Memory B cell (primary cell): Measurements from ENCODE around the gene TMEM247.
A peak's percentile ranks its signal among the peaks of the same experiment; 100 is the strongest.
"Not testable (repeated sequence)": the region's sequence is repeated elsewhere in the genome, so short reads cannot be mapped to it uniquely, and the experiment has no call there.

Experiments used
- ATAC-seq: fragments of 150-1000 bp; cut with Tn5 transposase; 2 replicates; pipeline ENCODE4 v1.10.0; 2021; ENCODE audit warnings: low read depth, mild to moderate bottlenecking, moderate library complexity
- DNase-seq, 2 donors: peaks; one replicate each; pipeline ENCODE4 v3.0.0; 2022; ENCODE audit warnings: low spot score in 2 of 2
- H3K27ac Mint-ChIP-seq: one replicate; pipeline ENCODE4 v1.8.0; 2022; ENCODE audit warnings: mild to moderate bottlenecking, moderate library complexity, mixed read lengths
- H3K27me3 Mint-ChIP-seq: one replicate; pipeline ENCODE4 v1.8.0; 2022; ENCODE audit warnings: mixed read lengths
- H3K36me3 Mint-ChIP-seq: one replicate; pipeline ENCODE4 v1.8.0; 2022; ENCODE audit warnings: mild to moderate bottlenecking, mixed read lengths
- H3K4me1 Mint-ChIP-seq: one replicate; pipeline ENCODE4 v1.8.0; 2022; ENCODE audit warnings: mixed read lengths
- H3K4me3 Mint-ChIP-seq: one replicate; pipeline ENCODE4 v1.8.0; 2022; ENCODE audit warnings: mild to moderate bottlenecking, moderate library complexity, mixed read lengths
- H3K9me3 Mint-ChIP-seq: one replicate; pipeline ENCODE4 v1.8.0; 2022; ENCODE audit warnings: mixed read lengths

TMEM247 gene

DNA sequence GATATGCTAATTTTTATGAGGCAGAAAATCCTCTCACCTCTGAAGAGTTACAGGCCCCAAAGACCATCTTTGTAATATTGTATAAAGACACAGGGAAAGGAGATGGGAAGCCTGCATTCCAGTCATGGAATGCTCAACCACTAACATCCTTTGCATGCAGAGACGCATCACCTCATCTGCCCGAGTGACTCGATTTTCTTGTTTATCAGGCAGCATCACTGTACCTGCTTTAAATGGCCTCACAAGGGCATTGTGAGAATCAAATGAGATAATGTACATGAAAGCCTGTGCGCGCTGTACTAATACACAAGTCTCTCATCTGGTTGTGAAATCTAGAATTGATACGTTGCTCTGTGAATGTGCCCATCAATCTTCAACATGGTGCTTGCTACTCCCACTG lies 10.2 kb upstream of the TMEM247 start:
- peaks cover 15% of the 10 kb centered on the region for H3K4me1 Mint-ChIP-seq
- H3K9me3 Mint-ChIP-seq, result peaks cover 3% of the 10 kb centered on the region
- H3K36me3 Mint-ChIP-seq, result peaks cover 2% of the 10 kb centered on the region
- no peaks in the 10 kb centered on the region for H3K27me3 Mint-ChIP-seq
- no peak overlapping the region for H3K4me3 Mint-ChIP-seq
- no peak for DNase-seq
- H3K27ac Mint-ChIP-seq, result no peak overlapping the region
- ATAC-seq, result no peak

DNA sequence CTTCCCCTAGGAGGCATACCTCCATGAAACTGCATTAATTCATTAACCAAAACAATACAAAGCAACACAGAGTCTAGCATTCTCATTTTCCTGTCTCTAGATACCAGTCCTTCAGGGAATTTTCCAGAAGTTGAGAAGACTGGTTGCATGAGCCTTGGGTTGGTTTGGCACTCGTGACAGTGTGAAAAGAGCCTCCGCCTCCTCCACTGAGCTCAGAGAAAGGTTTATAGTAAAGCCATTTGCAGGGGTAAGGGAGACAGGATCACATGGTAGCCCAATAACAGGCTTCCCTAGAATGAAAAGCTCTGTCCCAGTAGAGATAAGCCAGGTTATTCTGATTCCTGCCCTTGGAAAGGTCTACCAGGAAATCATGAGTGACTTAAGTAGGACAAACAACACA lies 9.7 kb upstream of the TMEM247 start:
- H3K4me1 Mint-ChIP-seq, result peaks cover 11% of the 10 kb centered on the region
- H3K36me3 Mint-ChIP-seq, result peaks cover 2% of the 10 kb centered on the region
- H3K27me3 Mint-ChIP-seq, result no peaks in the 10 kb centered on the region
- H3K4me3 Mint-ChIP-seq, result no peak overlapping the region
- ATAC-seq, result no peak
- no peak for DNase-seq
- peak overlapping the region; percentile 63 for H3K27ac Mint-ChIP-seq
- peaks cover 3% of the 10 kb centered on the region for H3K9me3 Mint-ChIP-seq

DNA sequence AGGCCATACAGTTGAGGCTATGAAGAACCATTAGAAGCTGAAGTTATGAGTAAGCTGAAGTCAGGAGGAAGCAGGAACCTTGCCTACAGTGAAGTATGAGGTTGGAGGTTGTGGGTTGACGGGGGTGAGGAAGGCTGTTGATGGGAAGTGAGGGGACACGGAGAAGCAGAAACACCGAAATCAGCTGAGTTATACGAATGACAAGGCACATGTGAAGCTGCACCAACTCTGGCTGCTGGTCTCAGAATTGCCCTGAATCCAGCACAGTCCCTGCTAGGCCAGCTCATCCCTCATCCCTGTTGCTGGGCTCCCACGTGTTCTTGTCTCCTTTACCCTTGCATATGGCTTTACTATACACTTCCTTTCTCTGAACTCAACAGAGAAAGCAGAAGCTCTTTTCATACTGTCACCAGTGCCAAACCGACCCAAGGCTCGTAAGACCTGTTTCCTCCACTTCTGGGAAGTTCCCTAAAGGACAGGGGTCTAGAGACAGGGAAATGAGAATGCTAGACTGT lies 9.2 kb upstream of the TMEM247 start:
- Mint-ChIP-seq H3K36me3 (peaks cover 2% of the 10 kb centered on the region), H3K4me1 (peaks cover 11% of the 10 kb centered on the region), H3K27ac (peak overlapping the region; percentile 63), H3K27me3 (no peaks in the 10 kb centered on the region), H3K9me3 (peaks cover 6% of the 10 kb centered on the region), H3K4me3 (no peak overlapping the region)
- DNase-seq, result no peak
- ATAC-seq, result peak; percentile 64

DNA sequence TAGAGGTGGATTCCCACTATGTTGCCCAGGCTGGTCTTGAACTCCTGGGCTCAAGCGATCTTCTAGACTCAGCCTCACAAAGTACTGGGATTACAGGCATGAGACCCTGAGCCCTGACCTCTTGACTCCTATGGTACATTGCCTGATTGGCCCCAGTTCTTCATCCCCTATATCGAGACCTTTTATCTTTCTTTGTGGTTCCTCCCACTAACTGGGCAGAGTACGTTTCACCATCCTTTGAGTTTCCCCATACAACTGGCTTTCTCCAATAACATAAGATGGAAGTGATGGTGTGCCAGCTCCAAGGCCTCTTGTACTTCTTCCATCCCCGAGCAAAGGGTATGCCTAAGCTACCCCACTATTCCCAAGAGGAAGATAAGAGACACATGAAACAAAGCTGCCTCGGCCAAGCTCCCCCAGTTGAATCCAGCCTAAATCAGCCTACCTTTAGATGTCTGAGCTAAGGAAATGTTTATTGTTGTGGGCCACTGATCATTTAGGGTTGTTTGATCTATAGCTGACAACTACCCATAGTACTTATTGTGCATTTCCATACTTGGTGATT lies 8.3 kb upstream of the TMEM247 start:
- H3K27me3 Mint-ChIP-seq, result no peaks in the 10 kb centered on the region
- no peak overlapping the region for H3K27ac Mint-ChIP-seq
- H3K36me3 Mint-ChIP-seq, result peaks cover 2% of the 10 kb centered on the region
- no peak overlapping the region for H3K4me3 Mint-ChIP-seq
- peaks cover 11% of the 10 kb centered on the region for H3K4me1 Mint-ChIP-seq
- peaks cover 6% of the 10 kb centered on the region for H3K9me3 Mint-ChIP-seq
- DNase-seq (no peak), ATAC-seq (no peak)

DNA sequence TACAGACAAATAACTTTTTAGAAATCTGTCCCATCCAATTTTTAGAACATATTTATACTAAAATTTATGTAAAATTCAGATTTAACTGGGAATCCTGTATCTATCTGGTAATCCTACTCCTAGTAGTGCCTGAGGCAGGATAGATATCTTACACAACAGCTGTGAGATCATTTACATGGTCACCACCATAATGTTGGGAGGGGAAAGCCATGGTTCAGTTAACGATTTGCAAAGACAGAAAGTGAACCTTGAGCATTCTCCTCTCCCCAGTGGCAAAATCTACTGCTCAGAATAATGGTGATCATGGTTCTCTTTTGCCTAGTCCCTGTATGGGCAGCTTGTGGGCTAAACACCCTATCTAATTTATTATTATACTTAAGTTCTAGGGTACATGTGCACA lies 7.7 kb upstream of the TMEM247 start:
- no peak overlapping the region for H3K27ac Mint-ChIP-seq
- H3K27me3 Mint-ChIP-seq, result no peaks in the 10 kb centered on the region
- H3K4me1 Mint-ChIP-seq, result peaks cover 9% of the 10 kb centered on the region
- H3K36me3 Mint-ChIP-seq, result peaks cover 6% of the 10 kb centered on the region
- H3K4me3 Mint-ChIP-seq, result no peak overlapping the region
- H3K9me3 Mint-ChIP-seq, result peaks cover 6% of the 10 kb centered on the region
- no peak for ATAC-seq
- no peak for DNase-seq

DNA sequence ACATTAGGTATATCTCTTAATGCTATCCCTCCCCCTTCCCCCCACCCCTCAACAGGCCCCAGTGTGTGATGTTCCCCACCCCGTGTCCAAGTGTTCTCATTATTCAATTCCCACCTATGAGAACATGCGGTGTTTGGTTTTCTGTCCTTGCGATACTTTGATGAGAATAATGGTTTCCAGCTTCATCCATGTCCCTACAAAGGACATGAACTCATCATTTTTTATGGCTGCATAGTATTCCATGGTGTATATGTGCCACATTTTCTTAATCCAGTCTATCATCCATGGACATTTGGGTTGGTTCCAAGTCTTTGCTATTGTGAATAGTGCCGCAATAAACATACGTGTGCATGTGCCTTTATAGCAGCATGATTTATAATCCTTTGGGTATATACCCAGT lies 7.2 kb upstream of the TMEM247 start:
- not testable (repeated sequence) for H3K36me3 Mint-ChIP-seq, DNase-seq, H3K27ac Mint-ChIP-seq, H3K27me3 Mint-ChIP-seq, H3K4me3 Mint-ChIP-seq, ATAC-seq, H3K9me3 Mint-ChIP-seq
- peaks cover 11% of the 10 kb centered on the region for H3K4me1 Mint-ChIP-seq

DNA sequence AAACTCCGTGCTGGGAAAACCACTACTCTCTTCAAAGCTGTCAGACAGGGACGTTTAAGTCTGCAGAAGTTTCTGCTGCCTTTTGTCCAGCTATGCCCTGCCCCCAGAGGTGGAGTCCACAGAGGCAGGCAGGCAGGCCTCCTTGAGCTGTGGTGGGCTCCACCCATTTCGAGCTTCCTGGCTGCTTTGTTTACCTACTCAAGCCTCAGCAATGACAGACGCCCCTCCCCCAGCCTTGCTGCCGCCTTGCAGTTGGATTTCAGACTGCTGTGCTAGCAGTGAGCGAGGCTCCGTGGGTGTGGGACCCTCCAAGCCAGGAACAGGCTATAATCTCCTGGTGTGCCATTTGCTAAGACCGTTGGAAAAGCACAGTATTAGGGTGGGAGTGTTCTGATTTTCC lies 1.9 kb upstream of the TMEM247 start:
- H3K4me3 Mint-ChIP-seq, result peak overlapping the region; percentile 54
- H3K27me3 Mint-ChIP-seq, H3K27ac Mint-ChIP-seq, H3K4me1 Mint-ChIP-seq, H3K9me3 Mint-ChIP-seq, ATAC-seq, DNase-seq, H3K36me3 Mint-ChIP-seq: not testable (repeated sequence)

DNA sequence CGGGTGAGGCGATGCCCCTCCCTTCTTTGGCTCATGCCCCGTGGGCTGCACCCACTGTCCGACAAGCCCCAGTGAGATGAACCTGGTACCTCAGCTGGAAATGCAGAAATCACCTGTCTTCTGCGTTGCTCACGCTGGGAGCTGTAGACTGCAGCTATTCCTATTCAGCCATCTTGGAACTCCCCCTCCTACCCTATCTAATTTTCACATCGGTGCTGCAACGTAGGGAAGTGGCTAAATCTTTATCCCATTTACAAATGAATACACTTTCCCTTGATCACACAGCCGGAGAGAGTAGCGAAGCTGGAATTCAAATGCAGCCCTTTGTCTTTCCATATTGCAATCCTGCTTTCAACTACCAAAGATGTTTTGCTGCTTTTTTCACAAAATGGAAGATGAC lies 1.4 kb upstream of the TMEM247 start:
- ATAC-seq, result no peak
- Mint-ChIP-seq H3K36me3 (peaks cover 6% of the 10 kb centered on the region), H3K4me3 (peak overlapping the region; percentile 54), H3K4me1 (peaks cover 9% of the 10 kb centered on the region), H3K27me3 (peaks cover 3% of the 10 kb centered on the region), H3K27ac (no peak overlapping the region), H3K9me3 (peaks cover 5% of the 10 kb centered on the region)
- DNase-seq, result no peak

DNA sequence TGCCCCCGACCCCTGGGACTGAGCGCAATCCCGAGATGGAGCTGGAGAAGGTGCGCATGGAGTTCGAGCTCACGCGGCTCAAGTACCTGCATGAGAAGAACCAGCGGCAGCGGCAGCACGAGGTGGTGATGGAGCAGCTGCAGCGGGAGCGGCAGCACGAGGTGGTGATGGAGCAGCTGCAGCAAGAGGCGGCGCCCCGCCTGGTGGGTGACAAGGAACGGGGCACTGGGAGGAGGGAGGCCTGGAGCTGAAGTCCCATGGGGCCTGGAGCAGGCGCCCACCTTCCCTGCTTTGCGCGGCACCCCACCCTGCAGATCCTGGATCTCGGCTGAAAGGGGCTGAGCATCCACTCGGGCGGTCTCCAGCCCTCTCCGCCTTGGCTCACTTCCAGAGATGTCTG lies 1.2 kb downstream of the TMEM247 start:
- H3K27me3 Mint-ChIP-seq, result peaks cover 6% of the 10 kb centered on the region
- H3K9me3 Mint-ChIP-seq, result no peaks in the 10 kb centered on the region
- no peak overlapping the region for H3K4me3 Mint-ChIP-seq
- H3K36me3 Mint-ChIP-seq, result peaks cover 6% of the 10 kb centered on the region
- DNase-seq, result no peak
- H3K27ac Mint-ChIP-seq, result no peak overlapping the region
- ATAC-seq, result no peak
- peaks cover 9% of the 10 kb centered on the region for H3K4me1 Mint-ChIP-seq

DNA sequence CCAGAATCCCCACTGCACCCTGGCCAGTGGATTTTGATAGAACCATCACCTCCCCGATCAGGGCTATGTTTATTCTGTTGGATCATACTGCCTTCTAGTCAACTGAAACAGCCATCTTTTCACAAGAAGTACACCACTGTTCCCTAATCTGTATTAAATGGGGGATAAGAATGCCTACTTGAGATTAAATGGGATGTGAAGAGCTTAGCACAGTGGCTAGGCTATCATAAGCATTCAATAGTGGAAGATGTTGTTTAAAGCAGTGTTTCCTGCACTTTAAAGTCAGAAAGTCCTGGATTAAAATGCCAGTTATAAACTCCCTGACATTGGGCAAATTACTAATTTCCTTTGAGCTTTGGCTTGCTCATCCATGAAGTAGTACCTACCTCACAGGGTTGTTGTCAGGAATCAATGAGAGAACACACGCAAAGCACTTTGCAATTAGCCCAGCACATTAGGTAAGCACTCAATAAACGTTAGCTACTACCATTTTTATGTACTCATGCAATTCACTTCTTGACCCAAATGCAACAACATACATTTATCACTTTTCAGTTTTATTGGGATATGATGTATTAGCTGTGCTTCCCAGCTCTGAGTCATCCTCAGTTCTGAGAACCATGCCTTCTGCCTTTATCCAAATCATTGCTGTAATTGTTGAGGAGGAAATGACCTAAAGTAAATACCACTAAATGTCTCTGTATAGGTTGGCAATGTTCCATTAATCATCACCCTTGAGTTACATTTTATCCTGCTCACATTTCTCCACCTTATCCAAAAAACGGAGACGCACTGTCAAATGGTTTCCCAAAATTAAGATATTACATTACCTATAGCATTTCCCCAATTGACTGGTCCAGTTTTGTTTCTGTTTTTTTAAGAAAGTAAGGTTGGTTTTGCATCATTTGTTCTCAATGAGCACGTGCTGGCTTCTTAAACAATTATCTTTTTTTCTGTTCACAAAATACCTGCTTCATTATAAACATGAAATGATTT lies 2.1 kb downstream of the TMEM247 start:
- H3K9me3 Mint-ChIP-seq, result no peaks in the 10 kb centered on the region
- peaks cover 9% of the 10 kb centered on the region for H3K4me1 Mint-ChIP-seq
- H3K27ac Mint-ChIP-seq, result no peak overlapping the region
- no peak overlapping the region for H3K4me3 Mint-ChIP-seq
- ATAC-seq (no peak), DNase-seq (no peak)
- peaks cover 6% of the 10 kb centered on the region for H3K27me3 Mint-ChIP-seq
- H3K36me3 Mint-ChIP-seq, result peaks cover 4% of the 10 kb centered on the region

DNA sequence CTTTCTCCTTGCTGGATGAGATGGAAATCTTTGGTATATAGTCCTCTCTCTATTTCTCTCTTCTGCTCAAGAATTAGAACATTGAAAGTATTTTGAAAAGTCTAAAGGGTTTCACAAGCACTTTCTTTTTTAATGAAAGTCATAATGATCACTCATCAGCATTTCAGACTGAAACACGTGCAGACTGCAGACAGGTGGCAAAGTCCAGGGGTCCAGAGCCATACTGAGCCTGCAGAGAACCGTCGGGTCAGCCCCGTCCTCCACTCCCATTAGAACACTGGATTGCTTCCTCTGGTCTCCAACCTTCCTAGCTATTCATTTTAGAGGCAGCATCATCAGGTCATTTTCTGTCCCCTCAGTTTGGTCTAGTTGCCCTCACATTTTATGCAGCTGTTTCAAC lies 3.1 kb downstream of the TMEM247 start:
- H3K4me3 Mint-ChIP-seq, result no peak overlapping the region
- H3K36me3 Mint-ChIP-seq, result peaks cover 2% of the 10 kb centered on the region
- no peak overlapping the region for H3K27ac Mint-ChIP-seq
- DNase-seq (no peak), ATAC-seq (no peak)
- peaks cover 5% of the 10 kb centered on the region for H3K4me1 Mint-ChIP-seq
- peaks cover 6% of the 10 kb centered on the region for H3K27me3 Mint-ChIP-seq
- no peaks in the 10 kb centered on the region for H3K9me3 Mint-ChIP-seq

DNA sequence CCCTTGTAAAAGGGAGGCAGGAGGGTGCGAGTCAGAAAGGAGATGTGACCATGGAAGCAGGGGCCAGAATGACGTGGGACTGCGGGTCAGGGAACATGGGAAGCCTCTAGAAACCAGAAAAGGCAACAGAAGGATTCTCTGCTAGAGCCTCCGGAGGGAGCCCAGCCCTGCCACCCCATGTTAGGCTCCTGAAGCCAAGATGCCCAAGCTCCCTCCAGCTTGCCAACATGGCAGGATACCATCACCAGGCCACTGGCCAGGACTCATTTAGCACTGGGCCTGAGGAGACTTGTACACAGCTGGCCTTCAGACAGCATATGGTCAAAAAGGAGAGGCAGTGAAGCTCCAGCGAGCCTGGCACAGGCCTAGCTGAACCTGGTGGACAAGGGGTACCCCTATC lies 5.6 kb downstream of the TMEM247 start:
- Mint-ChIP-seq H3K27ac (no peak overlapping the region), H3K27me3 (peaks cover 5% of the 10 kb centered on the region)

DNA sequence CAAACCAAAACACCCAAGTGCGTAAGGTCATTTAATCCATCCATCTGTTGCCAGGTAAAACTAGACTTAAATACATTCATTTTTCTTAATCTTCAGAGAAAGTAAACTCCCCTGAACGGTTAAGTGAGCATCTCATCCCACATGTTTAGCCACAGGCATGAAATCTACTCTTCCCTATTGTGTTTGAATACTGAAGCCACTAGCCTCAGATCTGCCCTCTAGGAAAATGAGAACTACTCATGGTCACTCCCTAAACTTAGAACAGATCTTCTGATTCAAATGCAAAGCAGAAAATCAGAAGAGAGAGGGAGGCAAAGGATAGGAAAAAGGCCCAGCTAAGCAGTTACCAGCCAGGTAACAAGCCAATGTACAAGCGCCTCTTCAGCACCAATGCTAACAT lies 7.1 kb downstream of the TMEM247 start:
- no peak for ATAC-seq
- Mint-ChIP-seq H3K4me3 (no peak overlapping the region), H3K27ac (no peak overlapping the region), H3K36me3 (no peaks in the 10 kb centered on the region), H3K27me3 (peaks cover 3% of the 10 kb centered on the region), H3K4me1 (peaks cover 5% of the 10 kb centered on the region), H3K9me3 (no peaks in the 10 kb centered on the region)
- DNase-seq, result no peak

More for the DNA sequence above, 5.6 kb downstream of the TMEM247 start:
- DNase-seq (no peak), ATAC-seq (no peak)
- no peaks in the 10 kb centered on the region for H3K36me3 Mint-ChIP-seq
- H3K4me3 Mint-ChIP-seq, result no peak overlapping the region
- H3K9me3 Mint-ChIP-seq, result no peaks in the 10 kb centered on the region
- no peaks in the 10 kb centered on the region for H3K4me1 Mint-ChIP-seq

DNA sequence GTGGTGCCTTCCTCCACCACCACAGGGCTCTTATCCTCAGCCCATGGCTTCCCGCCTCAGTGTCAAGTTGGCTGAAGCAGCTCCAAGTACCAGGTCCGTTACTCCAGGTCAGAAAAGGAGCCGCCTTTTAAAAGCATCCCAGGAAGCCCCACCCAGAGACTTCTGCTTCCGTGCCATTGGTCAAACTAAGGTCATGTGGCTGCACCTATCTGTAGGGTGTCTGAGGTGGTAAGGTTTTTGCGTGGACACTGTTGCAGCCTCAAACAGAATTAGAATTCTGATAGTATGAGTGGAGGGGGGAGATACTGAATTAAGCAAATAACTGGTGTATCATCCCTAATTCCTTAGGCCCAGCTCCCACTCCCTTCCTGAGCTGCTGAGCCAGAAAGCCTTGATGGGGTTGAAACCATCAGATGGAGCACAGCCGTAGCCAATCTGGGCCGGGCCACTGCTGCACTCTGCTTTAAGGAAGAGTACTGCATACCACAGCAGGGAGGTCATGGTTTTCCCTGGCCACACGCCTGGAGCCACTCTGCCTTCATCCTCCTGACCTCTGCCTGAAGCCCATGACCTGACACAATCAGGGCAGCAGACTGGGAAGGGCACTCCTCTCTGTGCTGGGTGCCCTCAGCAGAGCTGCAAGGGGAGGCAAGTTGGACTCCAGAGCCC lies 8.4 kb downstream of the TMEM247 start:
- Mint-ChIP-seq H3K36me3 (no peaks in the 10 kb centered on the region), H3K4me1 (peaks cover 5% of the 10 kb centered on the region), H3K27me3 (peaks cover 3% of the 10 kb centered on the region), H3K9me3 (no peaks in the 10 kb centered on the region), H3K4me3 (no peak overlapping the region), H3K27ac (no peak overlapping the region)
- no peak for ATAC-seq
- no peak for DNase-seq
